Liver (tissue), 9 donors: Measurements from ENCODE around the gene DNAJC22. TPM values are rescaled to one million over a fixed set of nuclear protein-coding genes. Genes with fewer than 3 reads are reported as not detected.
A peak's percentile ranks its signal among the peaks of the same experiment; 100 is the strongest.

Experiments
- DNase-seq: peaks from one replicate; pipeline ENCODE4 v3.0.0-alpha.2; 2017; ENCODE audit warnings: low spot score
- H3K27ac ChIP-seq, 2 donors: one replicate each; pipeline ENCODE4 v1.7.0; 2013; ENCODE audit warnings: inconsistent platforms in 2 of 2, low read length in 2 of 2, control low read depth in 1 of 2, low read depth in 1 of 2, mild to moderate bottlenecking in 1 of 2
- H3K27me3 ChIP-seq, 4 donors: one replicate each; pipeline versions ENCODE4 v1.6.1 to v1.7.0; 2013; ENCODE audit warnings: low read length in 3 of 4, inconsistent platforms in 1 of 4, mild to moderate bottlenecking in 1 of 4, moderate library complexity in 1 of 4; ENCODE audit not compliant: control insufficient read depth in 4 of 4, insufficient read depth in 4 of 4
- H3K36me3 ChIP-seq, 4 donors: one replicate each; pipeline versions ENCODE4 v1.6.1 to v1.7.0; 2013; ENCODE audit warnings: low read length in 3 of 4, mild to moderate bottlenecking in 3 of 4, low read depth in 1 of 4, moderate library complexity in 1 of 4; ENCODE audit not compliant: control insufficient read depth in 4 of 4, insufficient read depth in 3 of 4
- H3K4me1 ChIP-seq, 4 donors: one replicate each; pipeline versions ENCODE4 v1.6.1 to v1.7.0; 2013; ENCODE audit warnings: low read length in 3 of 4, mild to moderate bottlenecking in 3 of 4, moderate library complexity in 1 of 4; ENCODE audit not compliant: control insufficient read depth in 4 of 4, insufficient read depth in 4 of 4
- H3K4me3 ChIP-seq, 3 donors: one replicate each; pipeline versions ENCODE4 v1.6.1 to v1.7.0; 2013; ENCODE audit warnings: low read length in 3 of 3, control low read depth in 1 of 3, low read depth in 1 of 3, mild to moderate bottlenecking in 1 of 3
- H3K9ac ChIP-seq, 2 donors: one replicate each; pipeline ENCODE4 v1.7.0; 2013; ENCODE audit warnings: low read length in 2 of 2, mild to moderate bottlenecking in 2 of 2, moderate library complexity in 2 of 2, control low read depth in 1 of 2, low read depth in 1 of 2
- H3K9me3 ChIP-seq, 4 donors: one replicate each; pipeline versions ENCODE4 v1.6.1 to v1.7.0; 2013; ENCODE audit warnings: low read length in 3 of 4; ENCODE audit not compliant: control insufficient read depth in 4 of 4
- EGR1 ChIP-seq, 2 donors: IDR thresholded peaks; 2 replicates each; pipeline ENCODE4 v1.6.1; 2016 to 2018; ENCODE audit warnings: antibody characterized with exemption in 2 of 2, low read depth in 2 of 2
- GABPA ChIP-seq, 2 donors: IDR thresholded peaks in 1 of 2; conservative IDR thresholded peaks in 1 of 2; 2 replicates each; pipeline ENCODE4 v1.6.1; 2016; ENCODE audit warnings: antibody characterized with exemption in 2 of 2, mild to moderate bottlenecking in 1 of 2, moderate library complexity in 1 of 2
- RAD21 ChIP-seq, 2 donors: IDR thresholded peaks; 2 replicates each; pipeline ENCODE4 v1.6.1; 2016; ENCODE audit warnings: antibody characterized with exemption in 2 of 2, mild to moderate bottlenecking in 2 of 2
- SP1 ChIP-seq: IDR thresholded peaks from 2 replicates; pipeline ENCODE4 v1.6.1; 2018; ENCODE audit warnings: antibody characterized with exemption, mild to moderate bottlenecking
- WGBS: extraction: QIAGEN DNeasy Blood & Tissue Kit; methylation state at CpG from one replicate; pipeline ENCODE4 v1.1.7; 2013; 5-methylcytosine and 5-hydroxymethylcytosine counted together
- polyA plus RNA-seq, 2 donors: library from polyadenylated mRNA; stranded (reverse) in 1 of 2; unstranded in 1 of 2; fragments of 200-250 nt in 1 of 2; fragments of >200 nt in 1 of 2; fragmentation: Nextera tagmentation in 1 of 2; extraction: Ambion mirVana in 1 of 2; gene quantifications; one replicate each; pipeline versions ENCODE4 v1.2.1 to v1.2.3, GENCODE V29; 2013 to 2015
- total RNA-seq, 2 donors: library from RNA; depleted of rRNA; stranded (reverse); fragments of >200 nt; gene quantifications; one replicate each; pipeline ENCODE4 v1.2.3, GENCODE V29; 2014
- TF ChIP-seq, protein P1 (sequence below): IDR thresholded peaks from 2 replicates; pipeline ENCODE4 v1.6.1; 2016; ENCODE audit warnings: antibody characterized with exemption, mild to moderate bottlenecking
- TF ChIP-seq, protein P2 (sequence below): fragments of 150-350 bp; IDR thresholded peaks from 2 replicates; pipeline ENCODE4 v1.5.1; 2017; ENCODE audit warnings: improper control_type of control experiment, low read depth, low read length; ENCODE audit not compliant: missing input control
- TF ChIP-seq, protein P3 (sequence below): IDR thresholded peaks from 2 replicates; pipeline ENCODE4 v1.6.1; 2016; ENCODE audit warnings: antibody characterized with exemption
- donor health status: healthy.
- donor health status: healthy.
- donor health status: healthy.
- donor health status: healthy.
- donor health status: healthy.

Gene DNAJC22
- total and polyA plus RNA-seq, 4 donors = 16.6 to 49.4 (median 28.2) TPM

DNA sequence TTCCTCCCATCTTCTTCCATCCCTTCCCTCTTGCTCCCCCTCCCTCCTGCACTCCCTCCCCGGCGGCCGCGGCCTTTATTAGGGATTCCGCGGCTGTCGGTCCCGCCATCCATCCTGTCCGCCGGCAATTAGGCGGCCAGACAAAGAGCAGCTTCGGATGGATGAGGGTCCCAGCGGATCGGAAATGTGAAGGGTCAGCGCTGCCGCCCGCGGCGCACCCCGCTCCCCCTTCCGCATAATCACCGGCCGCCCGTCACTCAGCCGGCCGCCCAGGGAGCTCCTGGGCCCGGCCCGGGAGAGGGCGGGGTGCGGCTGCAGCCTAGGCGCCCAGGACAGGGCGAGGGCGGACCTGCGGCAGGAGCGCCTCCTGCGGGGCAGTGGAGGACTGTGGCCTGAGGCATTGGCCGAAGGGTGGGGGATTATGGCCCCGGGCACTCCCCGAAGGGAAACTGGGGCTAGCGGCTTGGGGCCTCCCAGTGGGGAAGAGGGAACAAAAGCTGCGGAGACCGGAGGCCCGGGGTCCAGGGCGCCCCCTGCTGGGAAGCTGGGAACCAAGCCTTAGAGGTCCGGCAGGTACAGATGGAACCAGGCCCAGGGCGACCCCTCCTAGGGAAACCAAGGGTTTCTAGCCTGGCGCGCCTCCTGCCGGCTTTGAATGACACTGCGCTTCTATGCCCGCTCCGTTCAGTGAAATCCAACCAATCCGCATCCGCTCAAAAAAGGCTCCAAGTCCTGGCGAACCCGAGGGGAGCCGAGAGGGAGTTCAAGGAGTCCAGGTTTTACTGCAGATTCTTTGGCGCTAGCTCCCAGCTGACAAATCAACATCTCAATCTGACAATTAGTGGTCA lies 4.4 kb upstream of the DNAJC22 start:
- 5% methylated on average over 58 of the region's 58 CpGs for WGBS
- peaks cover 22 to 45% (median 31%) of the 10 kb centered on the region in 4 donors for H3K4me1 ChIP-seq
- H3K9me3 ChIP-seq = no peaks in the 10 kb centered on the region
- no peak overlapping the region for H3K9ac ChIP-seq
- TF ChIP-seq, protein P1, sequence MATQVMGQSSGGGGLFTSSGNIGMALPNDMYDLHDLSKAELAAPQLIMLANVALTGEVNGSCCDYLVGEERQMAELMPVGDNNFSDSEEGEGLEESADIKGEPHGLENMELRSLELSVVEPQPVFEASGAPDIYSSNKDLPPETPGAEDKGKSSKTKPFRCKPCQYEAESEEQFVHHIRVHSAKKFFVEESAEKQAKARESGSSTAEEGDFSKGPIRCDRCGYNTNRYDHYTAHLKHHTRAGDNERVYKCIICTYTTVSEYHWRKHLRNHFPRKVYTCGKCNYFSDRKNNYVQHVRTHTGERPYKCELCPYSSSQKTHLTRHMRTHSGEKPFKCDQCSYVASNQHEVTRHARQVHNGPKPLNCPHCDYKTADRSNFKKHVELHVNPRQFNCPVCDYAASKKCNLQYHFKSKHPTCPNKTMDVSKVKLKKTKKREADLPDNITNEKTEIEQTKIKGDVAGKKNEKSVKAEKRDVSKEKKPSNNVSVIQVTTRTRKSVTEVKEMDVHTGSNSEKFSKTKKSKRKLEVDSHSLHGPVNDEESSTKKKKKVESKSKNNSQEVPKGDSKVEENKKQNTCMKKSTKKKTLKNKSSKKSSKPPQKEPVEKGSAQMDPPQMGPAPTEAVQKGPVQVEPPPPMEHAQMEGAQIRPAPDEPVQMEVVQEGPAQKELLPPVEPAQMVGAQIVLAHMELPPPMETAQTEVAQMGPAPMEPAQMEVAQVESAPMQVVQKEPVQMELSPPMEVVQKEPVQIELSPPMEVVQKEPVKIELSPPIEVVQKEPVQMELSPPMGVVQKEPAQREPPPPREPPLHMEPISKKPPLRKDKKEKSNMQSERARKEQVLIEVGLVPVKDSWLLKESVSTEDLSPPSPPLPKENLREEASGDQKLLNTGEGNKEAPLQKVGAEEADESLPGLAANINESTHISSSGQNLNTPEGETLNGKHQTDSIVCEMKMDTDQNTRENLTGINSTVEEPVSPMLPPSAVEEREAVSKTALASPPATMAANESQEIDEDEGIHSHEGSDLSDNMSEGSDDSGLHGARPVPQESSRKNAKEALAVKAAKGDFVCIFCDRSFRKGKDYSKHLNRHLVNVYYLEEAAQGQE = no peak
- TF ChIP-seq, protein P2, sequence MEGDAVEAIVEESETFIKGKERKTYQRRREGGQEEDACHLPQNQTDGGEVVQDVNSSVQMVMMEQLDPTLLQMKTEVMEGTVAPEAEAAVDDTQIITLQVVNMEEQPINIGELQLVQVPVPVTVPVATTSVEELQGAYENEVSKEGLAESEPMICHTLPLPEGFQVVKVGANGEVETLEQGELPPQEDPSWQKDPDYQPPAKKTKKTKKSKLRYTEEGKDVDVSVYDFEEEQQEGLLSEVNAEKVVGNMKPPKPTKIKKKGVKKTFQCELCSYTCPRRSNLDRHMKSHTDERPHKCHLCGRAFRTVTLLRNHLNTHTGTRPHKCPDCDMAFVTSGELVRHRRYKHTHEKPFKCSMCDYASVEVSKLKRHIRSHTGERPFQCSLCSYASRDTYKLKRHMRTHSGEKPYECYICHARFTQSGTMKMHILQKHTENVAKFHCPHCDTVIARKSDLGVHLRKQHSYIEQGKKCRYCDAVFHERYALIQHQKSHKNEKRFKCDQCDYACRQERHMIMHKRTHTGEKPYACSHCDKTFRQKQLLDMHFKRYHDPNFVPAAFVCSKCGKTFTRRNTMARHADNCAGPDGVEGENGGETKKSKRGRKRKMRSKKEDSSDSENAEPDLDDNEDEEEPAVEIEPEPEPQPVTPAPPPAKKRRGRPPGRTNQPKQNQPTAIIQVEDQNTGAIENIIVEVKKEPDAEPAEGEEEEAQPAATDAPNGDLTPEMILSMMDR = peak; percentile 59
- no peak for TF ChIP-seq GABPA (IDR thresholded peaks at IDR 0.05 in 1 of 2, conservative IDR thresholded peaks at IDR 0.05 in 1 of 2)
- peak; percentile 42 to 56 for TF ChIP-seq RAD21 (IDR thresholded peaks at IDR 0.05)
- TF ChIP-seq SP1 = no peak
- H3K27ac ChIP-seq = no peak overlapping the region
- H3K36me3 ChIP-seq = no peaks in the 10 kb centered on the region
- peaks cover 0 to 4% (median 0%) of the 10 kb centered on the region in 4 donors for H3K27me3 ChIP-seq
- DNase-seq = peak; percentile 82
- peak overlapping the region in 1 of 3 donors; percentile 48 for H3K4me3 ChIP-seq

DNA sequence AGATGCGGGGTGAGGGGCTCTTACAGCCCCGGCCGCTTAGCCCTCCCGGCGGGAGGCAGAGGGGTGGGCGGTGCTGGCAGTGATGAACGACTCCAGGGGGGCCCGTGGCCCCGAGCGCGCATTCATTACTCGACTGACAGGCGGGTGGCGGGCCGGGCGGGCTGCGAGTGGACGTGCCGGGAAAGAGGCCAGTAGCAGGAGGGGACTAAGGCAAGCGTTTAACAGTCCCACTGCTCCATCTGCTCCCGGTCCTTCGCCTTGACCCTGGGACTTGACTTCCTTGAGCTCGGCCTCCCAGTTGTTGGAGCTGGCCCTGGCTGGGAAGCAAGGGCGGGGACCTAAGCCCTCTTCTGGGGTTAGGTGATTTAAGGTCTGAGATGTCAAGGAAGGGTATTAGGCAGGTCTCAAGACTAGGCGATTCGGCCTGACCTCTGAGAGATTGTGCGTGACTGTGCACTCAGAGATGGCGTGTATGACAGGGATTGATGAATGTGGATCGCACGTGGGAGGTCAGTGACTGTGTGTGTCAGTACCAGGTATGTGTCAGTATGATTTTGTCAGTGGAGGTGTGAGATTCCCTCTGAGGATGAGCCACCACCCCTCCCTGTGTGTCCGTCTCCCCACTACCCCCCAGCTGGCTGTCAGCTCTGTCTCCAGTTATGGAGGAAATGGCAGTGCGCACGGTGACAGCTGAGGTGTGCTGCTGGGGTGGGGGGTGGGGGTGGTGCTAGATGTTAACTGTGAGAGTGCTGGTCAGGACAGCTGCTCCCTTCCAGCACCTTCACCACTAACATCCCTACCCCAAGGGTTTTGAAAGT lies 3.6 kb upstream of the DNAJC22 start:
- no peaks in the 10 kb centered on the region for H3K27me3 ChIP-seq
- DNase-seq = no peak
- H3K9ac ChIP-seq = no peak overlapping the region
- H3K27ac ChIP-seq = no peak overlapping the region
- peak overlapping the region in 1 of 3 donors; percentile 48 for H3K4me3 ChIP-seq
- H3K9me3 ChIP-seq = no peaks in the 10 kb centered on the region
- peaks cover 22 to 48% (median 34%) of the 10 kb centered on the region in 4 donors for H3K4me1 ChIP-seq
- TF ChIP-seq, protein P3, sequence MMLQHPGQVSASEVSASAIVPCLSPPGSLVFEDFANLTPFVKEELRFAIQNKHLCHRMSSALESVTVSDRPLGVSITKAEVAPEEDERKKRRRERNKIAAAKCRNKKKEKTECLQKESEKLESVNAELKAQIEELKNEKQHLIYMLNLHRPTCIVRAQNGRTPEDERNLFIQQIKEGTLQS = no peak
- TF ChIP-seq EGR1 (IDR thresholded peaks at IDR 0.05; ENCODE audit: low read depth in 2 of 2) = no peak
- no peak for TF ChIP-seq SP1
- WGBS = 8% methylated on average over 33 of the region's 33 CpGs
- no peaks in the 10 kb centered on the region for H3K36me3 ChIP-seq
